Mesenteric fat pad (tissue), 1 donor: ENCODE measurements around the gene SMC6. TPM values are rescaled to one million over a fixed set of nuclear protein-coding genes. Genes with fewer than 3 reads are reported as not detected.

Experiments used
- DNase-seq: peaks from one replicate; pipeline ENCODE4 v3.0.0-alpha.2; 2020; ENCODE audit warnings: low spot score
- total RNA-seq: library from RNA; stranded (reverse); fragmentation: NEBNext Ultra II Directional; extraction: Animal tissue kit (Norgen Biotek cat#: 25700); gene quantifications from one replicate; pipeline ENCODE4 v1.2.1, GENCODE V29; 2021
- donor health status: DM: yes; HTN: yes; CAD: no.

Gene SMC6
- total RNA-seq, 1 donor from 2014 or later = 10.9 TPM

DNA sequence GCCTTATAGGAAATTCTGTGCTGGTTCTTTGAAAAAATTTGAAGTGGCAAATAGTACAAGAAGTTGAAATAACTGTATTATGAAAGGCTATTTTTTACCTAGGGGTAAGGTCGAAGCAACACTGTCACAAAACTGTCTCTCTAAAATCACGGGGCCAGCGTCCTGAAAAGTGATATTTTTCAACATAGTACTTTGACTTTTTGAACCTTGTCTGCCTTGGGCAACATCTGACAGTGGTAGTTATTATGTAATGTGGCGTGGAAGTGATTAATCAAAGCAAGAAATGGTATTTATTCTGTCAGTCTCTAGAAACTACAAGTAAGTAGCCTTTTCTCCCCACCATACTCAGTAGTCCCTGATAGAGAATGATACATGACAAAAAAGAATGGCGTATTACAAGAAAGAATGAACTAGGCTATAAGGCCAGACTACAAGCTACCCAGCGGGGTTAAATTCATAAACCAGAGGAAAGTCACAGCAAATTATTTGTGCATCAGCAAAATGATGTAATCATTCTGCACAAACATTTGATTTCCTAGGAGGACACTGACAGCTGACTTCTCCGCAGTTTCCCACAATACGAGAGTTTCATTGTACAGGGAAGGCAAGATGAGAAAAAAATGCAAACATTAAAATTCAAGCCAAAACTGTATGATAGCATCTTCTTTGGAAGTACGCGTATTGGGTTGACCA is 10.2 kb upstream of the SMC6 start:
- DNase-seq = no peak

GRCh38 chr2:17762451-17762850 is 8.8 kb upstream of the SMC6 start:
- DNase-seq = no peak

DNA sequence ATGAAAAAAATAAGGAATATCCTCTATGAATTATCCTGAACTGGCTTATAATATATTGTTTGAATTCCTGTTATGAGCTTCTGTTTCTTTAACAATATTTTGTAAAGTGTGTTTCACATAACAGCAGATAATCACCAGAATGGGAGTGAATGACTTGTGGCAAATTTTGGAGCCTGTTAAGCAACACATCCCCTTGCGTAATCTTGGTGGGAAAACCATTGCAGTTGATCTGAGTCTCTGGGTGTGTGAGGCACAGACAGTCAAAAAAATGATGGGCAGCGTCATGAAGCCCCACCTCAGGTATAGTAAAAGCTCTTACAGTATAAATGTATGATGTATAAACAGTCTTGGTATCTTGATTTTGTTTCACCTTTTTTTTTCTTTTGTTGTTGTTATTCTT is 6.2 kb upstream of the SMC6 start:
- DNase-seq = no peak

DNA sequence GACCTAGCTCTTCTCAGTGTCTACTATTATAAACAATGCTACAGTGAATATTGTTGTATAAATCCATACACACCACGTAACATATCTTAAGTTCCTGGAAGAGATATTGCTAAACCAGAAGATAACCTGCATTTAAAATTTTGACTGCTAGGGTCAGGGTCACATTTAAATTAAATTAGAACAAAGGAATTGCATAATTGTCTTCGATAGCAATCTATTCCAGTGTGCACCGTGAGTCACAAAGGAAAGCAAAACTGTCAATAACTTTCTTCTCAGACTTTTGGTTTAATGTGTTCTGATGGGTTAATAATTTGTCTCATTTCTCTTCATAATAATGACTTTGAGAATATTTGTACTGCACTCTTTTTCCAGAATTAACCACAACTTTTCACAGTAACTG is 4.5 kb upstream of the SMC6 start:
- DNase-seq = no peak

- DNase-seq = no peak
These were observed 3.7 kb upstream of the SMC6 start for GRCh38 chr2:17757321-17757720.

- no peak for DNase-seq
These were observed 3.1 kb upstream of the SMC6 start for GRCh38 chr2:17756668-17757067.

DNA sequence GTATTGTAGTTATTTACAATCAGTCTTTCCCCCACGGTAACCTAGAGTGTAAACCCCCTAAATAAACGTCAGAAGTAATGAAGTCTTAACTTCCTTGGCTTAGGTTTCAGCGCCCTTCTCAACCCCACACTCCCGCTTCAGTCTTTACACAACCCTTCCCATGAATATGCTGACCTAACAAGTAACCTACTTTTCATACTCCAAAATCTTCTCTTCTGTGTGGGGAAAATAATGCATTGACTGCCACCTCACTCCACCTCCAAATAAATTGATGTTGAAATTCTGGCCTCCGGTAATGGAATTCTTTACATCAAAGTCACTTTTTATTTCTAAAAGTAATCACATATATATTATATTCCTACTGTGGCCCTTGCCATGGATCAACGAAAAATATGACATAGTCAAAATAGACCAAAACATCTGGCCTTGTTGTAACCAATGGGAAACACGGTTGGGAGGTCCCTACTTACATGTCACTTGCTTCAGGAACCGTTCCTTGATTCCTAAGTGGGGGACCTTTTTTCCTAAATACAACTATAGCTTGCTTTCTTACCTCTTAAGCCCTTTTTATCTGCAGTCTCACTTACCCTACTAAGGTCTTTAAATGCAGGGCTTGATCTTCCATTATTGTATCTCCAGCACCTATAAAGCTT is 1.3 kb upstream of the SMC6 start:
- no peak for DNase-seq

DNA sequence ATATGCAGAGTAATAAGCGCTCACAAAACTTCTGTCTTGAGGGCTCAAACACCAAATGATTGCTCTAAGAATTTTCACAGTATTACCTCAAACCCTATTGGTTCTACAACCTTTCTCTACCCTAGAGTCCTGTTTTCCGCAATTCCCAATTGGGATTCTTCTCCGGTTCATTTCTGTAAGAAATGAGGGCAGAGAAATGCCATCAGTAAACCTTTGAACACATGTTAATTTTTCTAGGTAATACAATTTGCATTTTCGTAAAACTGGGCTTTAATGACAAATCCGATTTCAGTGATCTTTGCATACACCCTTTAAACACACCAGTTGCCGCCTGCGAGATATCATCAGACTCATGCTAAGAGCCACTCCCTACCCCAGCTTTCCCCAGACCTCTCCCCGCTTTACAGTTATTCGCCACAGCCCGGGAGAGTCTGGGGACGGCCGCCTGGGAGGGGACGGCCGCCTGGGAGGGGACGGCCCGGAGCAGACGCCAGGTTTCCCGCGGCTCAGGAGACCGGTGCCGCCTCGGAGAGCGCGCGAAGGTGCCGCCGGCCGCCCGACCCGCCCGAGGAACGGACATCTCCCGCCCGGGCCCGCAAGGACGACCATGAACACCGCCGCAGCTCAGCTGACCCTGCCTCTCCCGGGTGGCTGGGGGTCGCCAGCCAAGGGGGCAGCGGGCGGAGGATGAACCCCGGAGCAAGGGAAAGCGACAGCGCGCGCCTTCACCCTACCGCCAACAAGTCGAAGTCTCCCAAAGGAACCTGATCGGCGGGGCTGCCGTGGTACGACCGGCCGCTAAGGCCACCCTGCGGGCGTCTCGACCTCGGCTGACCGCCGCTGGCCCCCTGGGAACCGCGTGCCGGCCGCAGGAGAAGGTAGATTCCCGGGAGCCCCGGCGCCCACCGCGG is 463 bp downstream of the SMC6 start:
- peak; percentile 85 for DNase-seq

- no peak for DNase-seq
These were observed 1.4 kb downstream of the SMC6 start for GRCh38 chr2:17752246-17752645.

- DNase-seq = no peak
These were observed 3.7 kb downstream of the SMC6 start for GRCh38 chr2:17749753-17750438.

DNA sequence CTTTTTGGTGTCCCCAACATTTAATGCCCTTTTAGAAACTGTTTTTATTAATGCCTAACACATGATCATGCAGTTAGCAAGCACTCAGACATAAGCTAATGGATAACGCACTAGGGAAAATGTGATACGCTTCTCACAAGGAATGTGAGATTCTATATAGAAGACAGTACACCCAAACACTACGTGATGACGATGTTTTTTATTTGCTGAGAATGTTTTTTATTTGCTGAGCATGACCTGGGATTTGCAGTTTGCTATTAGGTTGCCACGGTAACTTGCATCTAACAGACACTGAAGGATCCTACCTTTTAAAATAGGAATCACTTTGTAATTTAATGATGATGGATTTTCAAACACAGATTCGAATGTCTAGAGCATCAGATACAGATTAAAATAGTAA is 4.9 kb downstream of the SMC6 start:
- DNase-seq = no peak

- no peak for DNase-seq
These were observed 5.7 kb downstream of the SMC6 start for GRCh38 chr2:17747684-17748452.

DNA sequence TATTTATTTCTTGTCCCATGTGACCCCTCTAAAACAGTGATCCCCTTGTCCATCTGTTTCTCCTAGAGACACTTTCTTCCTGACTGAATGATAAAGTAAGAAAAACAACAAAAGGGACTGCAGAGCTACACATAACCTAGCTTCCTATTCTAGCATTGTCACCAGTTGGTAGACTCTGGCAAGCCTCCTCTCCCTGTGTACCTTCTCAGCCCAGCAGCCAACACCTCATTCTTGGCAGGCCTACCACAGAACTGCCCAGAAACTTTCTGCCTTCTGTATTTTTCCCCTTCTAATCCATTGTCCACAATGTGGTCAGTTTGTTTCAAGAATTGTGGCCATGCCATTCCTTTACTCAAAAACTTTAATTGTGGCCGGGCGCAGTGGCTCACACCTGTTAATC is 13.4 kb downstream of the SMC6 start:
- no peak for DNase-seq

GRCh38 chr2:17736989-17737388 is 16.6 kb downstream of the SMC6 start:
- DNase-seq = no peak

GRCh38 chr2:17735864-17736263 is 17.7 kb downstream of the SMC6 start:
- DNase-seq = no peak

DNA sequence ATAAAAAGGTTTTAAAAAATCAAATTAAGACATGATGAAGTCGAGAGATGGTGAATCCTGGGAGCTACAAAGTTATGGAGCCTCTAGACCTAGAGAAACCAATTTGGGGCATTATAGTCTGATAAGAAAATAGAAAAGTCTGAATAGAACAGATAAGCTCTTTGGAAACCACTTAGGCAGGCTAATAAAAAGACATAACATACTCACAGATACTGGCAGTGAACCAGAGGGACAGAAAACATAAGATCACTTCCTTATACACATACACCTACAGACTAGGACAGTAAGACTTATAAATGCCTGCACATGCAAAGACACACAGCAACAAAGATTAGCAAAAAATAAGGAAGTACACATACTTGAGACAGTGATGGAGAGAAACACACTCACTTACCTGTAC is 20.0 kb downstream of the SMC6 start:
- DNase-seq = no peak

DNA sequence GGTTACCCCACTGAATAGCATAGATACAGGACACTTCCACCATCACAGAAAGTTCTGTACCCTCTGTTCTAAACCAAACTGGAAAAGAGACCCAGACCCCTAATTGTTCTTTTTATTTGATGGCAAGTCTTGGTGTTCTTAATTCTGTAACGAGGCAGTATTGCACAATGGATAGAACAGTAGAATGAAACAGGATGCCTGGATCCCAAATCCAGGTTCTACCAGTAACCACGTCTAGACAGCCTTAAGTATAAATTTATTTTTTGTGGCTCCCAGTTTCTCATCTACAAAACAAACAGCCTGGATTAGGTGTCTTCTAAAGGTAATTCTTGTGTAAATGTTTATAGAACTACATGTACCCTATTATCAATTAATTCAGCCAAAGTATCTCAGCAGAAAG is 23.7 kb downstream of the SMC6 start:
- DNase-seq = no peak

DNA sequence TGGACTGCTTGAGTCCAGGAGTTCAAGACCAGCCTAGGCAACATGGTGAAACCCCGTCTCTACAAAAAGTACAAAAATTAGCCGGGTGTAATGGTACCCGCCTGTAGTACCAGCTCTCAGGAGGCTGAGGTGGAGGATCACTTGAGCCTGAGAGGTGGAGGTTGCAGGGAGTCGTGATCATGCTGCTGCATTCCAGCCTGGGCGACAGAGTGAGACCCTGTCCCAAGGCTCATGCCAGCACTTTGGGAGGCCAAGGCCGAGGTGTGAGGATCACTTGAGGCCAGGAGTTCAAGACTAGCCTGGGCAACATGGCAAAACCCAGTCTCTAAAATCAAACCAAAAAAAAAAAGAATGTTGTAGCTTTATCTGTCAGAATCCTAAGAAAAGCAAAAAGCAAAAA is 25.4 kb downstream of the SMC6 start:
- no peak for DNase-seq

- DNase-seq = no peak
These were observed 33.8 kb downstream of the SMC6 start for GRCh38 chr2:17719562-17720371.

DNA sequence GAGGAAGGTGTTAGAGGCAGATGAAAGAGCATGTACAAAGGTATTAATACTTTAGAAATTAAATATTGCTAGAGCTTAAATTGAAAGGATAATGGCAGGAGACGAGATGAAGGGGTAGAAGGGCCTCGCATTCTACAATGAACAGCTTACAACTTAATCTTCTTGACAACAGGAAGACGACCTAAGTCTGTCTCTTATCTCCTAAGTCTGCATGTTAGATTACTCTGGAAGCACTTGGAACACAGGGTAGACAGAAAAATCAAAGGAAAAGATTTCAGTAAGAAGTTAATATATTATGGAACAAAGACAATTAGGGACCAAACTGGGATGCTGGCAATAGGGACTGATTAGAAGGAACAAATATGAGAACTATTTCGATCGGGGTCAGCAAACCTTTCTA is 34.9 kb downstream of the SMC6 start:
- no peak for DNase-seq
